ENCODE measurements around the gene COX20. TPM values are rescaled to one million over a fixed set of nuclear protein-coding genes. Genes with fewer than 3 reads are reported as not detected.
A peak's percentile ranks its signal among the peaks of the same experiment; 100 is the strongest.

The COX20 gene
- total and polyA plus RNA-seq, 2 of the 8 experiments (the other 6 are each of a cell fraction or from before 2014, with no cell fraction given): 17.5 to 28.8 TPM

GRCh38 chr1:244834543-244835275 is 749 bp upstream of the COX20 start (continued):
- no peak for TF ChIP-seq NANOG (IDR thresholded peaks at IDR 0.05; ENCODE audit: insufficient read depth, low read depth, low read length, poor library complexity, severe bottlenecking)
- 0 out of 2 replicates have a peak, but pooled peaks have one; percentile 41 for TF ChIP-seq TEAD4 (IDR thresholded peaks at IDR 0.05; ENCODE audit: low read depth, low read length)
- no peak for TF ChIP-seq RFX5 (IDR thresholded peaks at IDR 0.05; ENCODE audit: borderline replicate concordance, low read depth, low read length)
- peak; percentile 81 for TF ChIP-seq PHF8 (conservative IDR thresholded peaks at IDR 0.05; ENCODE audit: low read depth, low read length)
- peak; percentile 12 for TF ChIP-seq ASH2L (IDR thresholded peaks at IDR 0.05; ENCODE audit: low read length)
- 0 out of 2 replicates have a peak, but pooled peaks have one; percentile 40 for TF ChIP-seq CEBPB (IDR thresholded peaks at IDR 0.05; ENCODE audit: low read depth, low read length)
- no peak for TF ChIP-seq CHD2 (IDR thresholded peaks at IDR 0.05; ENCODE audit: low read length)
- TF ChIP-seq EGR1 (IDR thresholded peaks at IDR 0.05; ENCODE audit: borderline replicate concordance, low read depth, low read length): no peak
- no peak for TF ChIP-seq ZNF274 (IDR thresholded peaks at IDR 0.05; ENCODE audit: borderline replicate concordance, extremely low read depth, low read length)
- TF ChIP-seq MAX (IDR thresholded peaks at IDR 0.05): peak; percentile 89
- no peak for TF ChIP-seq RNF2 (IDR thresholded peaks at IDR 0.05; ENCODE audit: borderline replicate concordance, low read depth, low read length, missing control alignments, poor library complexity, severe bottlenecking)
- TF ChIP-seq MAFK (IDR thresholded peaks at IDR 0.05; ENCODE audit: low read depth, low read length): no peak; the same call in 1 of the 2 replicates
- TF ChIP-seq SAP30 (IDR thresholded peaks at IDR 0.05; ENCODE audit: insufficient read depth, insufficient replicate concordance, low read length): no peak
- TF ChIP-seq JUN (IDR thresholded peaks at IDR 0.05; ENCODE audit: low read depth, low read length): no peak
- TF ChIP-seq JUND (IDR thresholded peaks at IDR 0.05; ENCODE audit: low read length): 0 out of 2 replicates have a peak, but pooled peaks have one; percentile 11
- TF ChIP-seq CTCF (IDR thresholded peaks at IDR 0.05; ENCODE audit: control extremely low read depth in 1 of 3, insufficient read depth in 1 of 3, low read depth in 1 of 3, low read length in 3 of 3): no peak
- TF ChIP-seq KDM4A (IDR thresholded peaks at IDR 0.05; ENCODE audit: low read depth, low read length, severe bottlenecking): no peak
- TF ChIP-seq CHD1 (IDR thresholded peaks at IDR 0.05; ENCODE audit: low read depth, low read length): peak; percentile 29; the same call in 1 of the 2 replicates
- TF ChIP-seq CREB1 (IDR thresholded peaks at IDR 0.05): peak; percentile 54
- peak; percentile 88 for TF ChIP-seq E2F6 (IDR thresholded peaks at IDR 0.05)

All from H1 (cell line).